Brain microvascular endothelial cell (primary cell): ENCODE measurements around the gene TFEB.

ENCODE experiments used
- DNase-seq: peaks from one replicate; pipeline ENCODE4 v3.0.0-alpha.2; 2020
- H3K27ac ChIP-seq: fragments of 250-450 bp; sonication (Bioruptor Pico); 2 replicates; pipeline ENCODE4 v1.5.1; 2020; ENCODE audit warnings: mild to moderate bottlenecking, moderate library complexity
- H3K27me3 ChIP-seq: fragments of 250-450 bp; sonication (Bioruptor Pico); replicated peaks from 2 replicates; pipeline ENCODE4 v1.5.1; 2020; ENCODE audit warnings: mild to moderate bottlenecking
- H3K36me3 ChIP-seq: fragments of 250-450 bp; sonication (Bioruptor Pico); replicated peaks from 2 replicates; pipeline ENCODE4 v1.5.1; 2020; ENCODE audit warnings: mild to moderate bottlenecking
- H3K4me3 ChIP-seq: 2 replicates; pipeline ENCODE4 v1.5.1; 2011; ENCODE audit warnings: low read depth, mild to moderate bottlenecking, control low read depth, low read length, moderate library complexity
- CTCF ChIP-seq: IDR thresholded peaks from 2 replicates; pipeline ENCODE4 v1.5.1; 2011; ENCODE audit warnings: low read depth, mild to moderate bottlenecking, moderate library complexity, low read length, control low read depth, inconsistent platforms; ENCODE audit errors: missing control alignments
- in situ Hi-C: cut with HindIII; loops from 2 replicates; pipeline ENCODE4 v1.10.0; 2017; ENCODE audit warnings: low sequenced_read_pairs, low pct_ligation_motif_present

TFEB gene

GRCh38 chr6:41672016-41672415 lies 63.4 kb downstream of the TFEB start:
- H3K27me3 ChIP-seq = peaks cover 7% of the 10 kb centered on the region
- no peak for TF ChIP-seq CTCF
- no peak overlapping the region for H3K4me3 ChIP-seq
- DNase-seq = no peak
- H3K36me3 ChIP-seq = no peaks in the 10 kb centered on the region
- in situ Hi-C loops = no loop called here
- H3K27ac ChIP-seq = no peak overlapping the region

- no peaks in the 10 kb centered on the region for H3K36me3 ChIP-seq
- no peak overlapping the region for H3K4me3 ChIP-seq
- peaks cover 7% of the 10 kb centered on the region for H3K27me3 ChIP-seq
- in situ Hi-C loops = no loop called here
- TF ChIP-seq CTCF = no peak
- no peak for DNase-seq
- no peak overlapping the region for H3K27ac ChIP-seq
Measured at GRCh38 chr6:41671376-41671775, 64.0 kb downstream of the TFEB start.

GRCh38 chr6:41670703-41671360 lies 64.6 kb downstream of the TFEB start:
- Histone ChIP-seq H3K27ac (no peak overlapping the region), H3K27me3 (peaks cover 7% of the 10 kb centered on the region), H3K4me3 (no peak overlapping the region), H3K36me3 (no peaks in the 10 kb centered on the region)
- in situ Hi-C loops = no loop called here
- no peak for TF ChIP-seq CTCF
- DNase-seq = no peak

- no peak overlapping the region for H3K27ac ChIP-seq
- H3K27me3 ChIP-seq = peaks cover 9% of the 10 kb centered on the region
- no peak for TF ChIP-seq CTCF
- H3K4me3 ChIP-seq = no peak overlapping the region
- no peak for DNase-seq
- in situ Hi-C loops = no loop called here
- H3K36me3 ChIP-seq = no peaks in the 10 kb centered on the region
Measured at GRCh38 chr6:41668968-41669367, 66.4 kb downstream of the TFEB start.

GRCh38 chr6:41667195-41667594 lies 68.2 kb downstream of the TFEB start:
- H3K27me3 ChIP-seq = peaks cover 11% of the 10 kb centered on the region
- no peak overlapping the region for H3K27ac ChIP-seq
- no peak for DNase-seq
- TF ChIP-seq CTCF = no peak
- no peak overlapping the region for H3K4me3 ChIP-seq
- in situ Hi-C loops = no loop called here
- no peaks in the 10 kb centered on the region for H3K36me3 ChIP-seq

GRCh38 chr6:41664271-41664670 lies 71.1 kb downstream of the TFEB start:
- Histone ChIP-seq H3K4me3 (no peak overlapping the region), H3K27me3 (peaks cover 14% of the 10 kb centered on the region), H3K27ac (no peak overlapping the region), H3K36me3 (no peaks in the 10 kb centered on the region)
- TF ChIP-seq CTCF = no peak
- in situ Hi-C loops = no loop called here
- no peak for DNase-seq
